HG02798 (cell line): ENCODE data around the gene ARHGEF37.
"Not testable (repeated sequence)": the region's sequence is repeated elsewhere in the genome, so short reads cannot be mapped to it uniquely, and the experiment has no call there.

Source experiments
- ATAC-seq: cut with Tn5 transposase; IDR thresholded peaks from one replicate; pipeline ENCODE4 v1.9.1; 2021; ENCODE audit warnings: mild to moderate bottlenecking; ENCODE audit not compliant: unreplicated experiment, poor library complexity

The ARHGEF37 gene

DNA sequence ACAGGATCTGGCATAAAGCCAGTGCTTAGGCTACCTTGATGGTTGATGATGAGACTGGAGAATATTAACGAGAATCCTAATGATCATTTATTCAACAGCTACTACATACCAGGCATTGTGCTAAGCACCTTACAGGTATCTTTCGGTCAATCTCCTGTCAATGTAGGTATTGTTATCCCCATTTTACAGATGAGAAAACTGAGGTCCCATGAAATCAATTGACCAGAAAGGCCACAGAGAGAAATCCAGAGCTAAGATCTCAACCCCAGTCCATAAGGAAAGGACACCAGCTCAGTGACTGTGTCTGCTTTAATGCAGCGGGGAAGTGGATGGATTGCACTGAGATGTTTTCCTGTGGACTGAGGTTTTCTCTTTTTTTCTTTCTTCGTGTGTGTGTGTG is 63.3 kb downstream of the ARHGEF37 start:
- no peak for ATAC-seq

DNA sequence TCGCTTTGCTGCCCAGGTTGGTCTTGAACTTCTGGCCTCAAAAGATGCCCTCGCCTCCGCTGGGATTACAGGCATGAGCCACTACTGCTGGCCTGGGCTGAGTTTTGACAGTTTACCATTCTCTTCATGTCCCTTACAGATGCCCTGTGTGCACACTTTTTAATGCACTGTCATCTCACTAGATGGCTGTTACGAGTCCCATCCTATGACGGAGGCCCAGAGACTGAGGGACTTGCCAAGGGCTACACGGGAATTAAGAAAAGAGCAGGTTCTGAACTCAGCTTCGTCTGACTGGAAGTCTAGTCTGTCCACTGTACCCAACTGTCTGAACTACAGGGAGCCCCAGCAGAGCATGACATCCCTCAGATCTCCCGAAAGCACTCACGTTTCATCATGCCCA is 63.9 kb downstream of the ARHGEF37 start:
- ATAC-seq, result no peak

GRCh38 chr5:149645725-149646124 is 64.4 kb downstream of the ARHGEF37 start:
- ATAC-seq, result no peak

GRCh38 chr5:149646564-149646963 is 65.3 kb downstream of the ARHGEF37 start:
- no peak for ATAC-seq

GRCh38 chr5:149647334-149647733 is 66.0 kb downstream of the ARHGEF37 start:
- ATAC-seq, result no peak

DNA sequence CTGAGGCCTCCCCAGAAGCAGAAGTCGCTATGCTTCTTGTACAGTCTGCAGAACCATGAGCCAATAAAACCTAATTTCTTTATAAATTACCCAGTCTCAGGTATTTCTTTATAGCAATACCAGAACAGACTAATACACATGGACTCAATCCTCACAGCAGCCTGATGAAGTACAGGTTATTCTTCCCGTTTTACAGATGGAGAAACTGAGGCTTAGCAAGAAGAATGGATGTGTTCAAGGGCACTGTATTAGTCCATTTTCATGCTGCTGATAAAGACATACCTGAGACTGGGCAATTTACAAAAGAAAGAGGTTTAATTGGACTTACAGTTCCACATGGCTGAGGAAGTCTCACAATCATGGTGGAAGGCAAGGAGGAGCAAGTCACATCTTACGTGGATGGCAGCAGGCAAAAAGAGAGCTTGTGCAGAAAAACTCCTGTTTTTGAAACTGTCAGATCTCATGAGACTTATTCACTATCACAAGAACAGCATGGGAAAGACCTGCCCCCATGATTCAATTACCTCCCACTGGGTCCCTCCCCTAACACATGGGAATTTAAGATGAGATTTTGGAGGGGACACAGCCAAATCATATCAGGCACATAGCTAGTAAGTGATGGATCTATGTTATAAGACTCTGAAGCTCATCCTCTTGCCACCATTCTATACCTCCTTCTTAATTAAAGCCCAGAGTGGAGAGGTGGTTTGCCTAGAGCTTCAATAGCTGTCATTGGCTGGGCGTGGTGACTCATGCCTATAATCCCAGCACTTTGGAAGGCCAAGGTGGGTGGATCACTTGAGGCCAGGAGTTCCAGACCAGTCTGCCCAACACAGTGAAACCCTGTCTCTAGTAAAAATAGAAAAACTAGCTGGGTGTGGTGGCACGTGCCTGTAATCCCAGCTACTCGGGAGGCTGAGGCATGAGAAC is 67.4 kb downstream of the ARHGEF37 start:
- ATAC-seq, result not testable (repeated sequence)

- not testable (repeated sequence) for ATAC-seq
Measured at GRCh38 chr5:149649730-149650129, 68.4 kb downstream of the ARHGEF37 start.

DNA sequence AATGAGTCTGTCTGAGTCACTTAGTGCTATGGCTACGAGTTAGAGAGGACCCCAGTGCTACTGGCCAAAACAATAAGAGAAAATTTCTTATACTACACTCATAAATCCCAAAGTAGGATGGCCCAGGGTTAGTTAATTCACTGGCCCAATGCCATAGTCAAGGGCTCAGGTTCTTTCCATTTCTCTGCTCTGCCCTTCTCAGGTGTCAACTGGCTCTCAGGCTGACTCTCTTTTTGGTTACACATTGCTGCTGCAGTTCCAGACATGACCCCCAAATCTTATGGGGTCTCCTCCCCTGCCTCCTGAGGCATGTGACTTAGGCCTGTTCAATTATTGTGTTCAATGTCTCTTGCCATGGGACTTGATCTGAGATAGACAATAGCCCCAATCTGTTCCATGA is 70.4 kb downstream of the ARHGEF37 start:
- ATAC-seq, result no peak

GRCh38 chr5:149652697-149653096 is 71.4 kb downstream of the ARHGEF37 start:
- no peak for ATAC-seq

- ATAC-seq, result no peak
Measured at GRCh38 chr5:149654231-149654630, 72.9 kb downstream of the ARHGEF37 start.

- ATAC-seq, result no peak
Measured at GRCh38 chr5:149654883-149655505, 73.7 kb downstream of the ARHGEF37 start.

GRCh38 chr5:149656576-149657182 is 75.4 kb downstream of the ARHGEF37 start:
- ATAC-seq, result no peak

DNA sequence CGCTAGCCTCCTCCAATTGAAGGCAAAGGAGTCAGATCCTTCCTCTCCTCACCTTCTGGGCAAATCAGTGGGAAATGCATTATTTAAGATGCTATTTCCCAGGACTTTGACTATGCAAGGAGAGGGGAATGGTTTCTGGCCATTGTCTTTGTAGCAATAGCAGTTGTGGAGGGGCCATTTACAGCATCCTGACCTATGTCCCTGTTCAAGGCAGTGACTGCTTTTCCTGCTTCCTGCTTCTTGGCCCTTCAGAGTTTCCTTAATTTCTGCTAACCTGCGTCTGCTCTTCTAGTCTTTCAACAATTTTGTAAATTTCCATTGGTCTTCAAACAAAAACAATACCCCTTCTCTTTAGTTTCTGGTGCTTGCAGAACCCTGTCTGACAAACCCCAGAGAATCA is 76.0 kb downstream of the ARHGEF37 start:
- no peak for ATAC-seq

DNA sequence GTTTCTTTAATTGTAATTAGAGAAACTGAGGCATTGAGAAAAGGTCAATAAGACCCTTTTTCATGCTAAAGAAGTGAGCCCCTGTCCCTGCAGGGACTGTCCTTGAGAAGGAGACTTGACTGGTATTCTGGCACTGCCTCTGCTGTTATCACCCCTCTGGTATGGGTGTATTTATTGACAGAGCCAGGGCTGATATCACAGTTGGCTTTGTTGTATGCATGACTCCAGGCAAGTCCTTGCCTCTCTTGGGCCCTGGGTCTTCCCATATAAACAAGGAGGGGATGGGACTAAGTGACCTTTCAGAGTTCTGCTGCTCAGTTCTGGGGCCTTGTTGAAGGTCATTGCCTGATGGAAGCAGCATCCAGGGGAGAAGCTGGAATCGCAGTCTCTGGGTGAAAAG is 77.0 kb downstream of the ARHGEF37 start:
- no peak for ATAC-seq

DNA sequence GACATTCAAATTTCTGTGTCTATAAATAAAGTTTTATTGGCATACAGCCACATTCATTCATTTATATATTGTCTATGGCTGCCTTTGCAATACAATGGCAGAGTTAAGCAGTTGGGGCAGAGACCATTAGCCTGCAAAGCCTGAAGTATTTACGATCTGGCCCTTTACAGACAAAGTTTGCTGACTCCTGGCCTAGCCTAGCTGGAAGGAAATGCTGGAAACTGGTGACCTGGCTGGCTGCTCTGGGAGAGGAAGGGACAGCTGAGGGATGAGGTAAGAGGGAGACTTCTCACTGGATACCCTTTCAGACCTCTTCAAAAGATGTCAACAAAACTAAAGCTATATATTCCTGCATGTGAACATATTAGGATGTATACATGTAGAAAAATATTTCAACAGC is 82.8 kb downstream of the ARHGEF37 start:
- ATAC-seq, result no peak

DNA sequence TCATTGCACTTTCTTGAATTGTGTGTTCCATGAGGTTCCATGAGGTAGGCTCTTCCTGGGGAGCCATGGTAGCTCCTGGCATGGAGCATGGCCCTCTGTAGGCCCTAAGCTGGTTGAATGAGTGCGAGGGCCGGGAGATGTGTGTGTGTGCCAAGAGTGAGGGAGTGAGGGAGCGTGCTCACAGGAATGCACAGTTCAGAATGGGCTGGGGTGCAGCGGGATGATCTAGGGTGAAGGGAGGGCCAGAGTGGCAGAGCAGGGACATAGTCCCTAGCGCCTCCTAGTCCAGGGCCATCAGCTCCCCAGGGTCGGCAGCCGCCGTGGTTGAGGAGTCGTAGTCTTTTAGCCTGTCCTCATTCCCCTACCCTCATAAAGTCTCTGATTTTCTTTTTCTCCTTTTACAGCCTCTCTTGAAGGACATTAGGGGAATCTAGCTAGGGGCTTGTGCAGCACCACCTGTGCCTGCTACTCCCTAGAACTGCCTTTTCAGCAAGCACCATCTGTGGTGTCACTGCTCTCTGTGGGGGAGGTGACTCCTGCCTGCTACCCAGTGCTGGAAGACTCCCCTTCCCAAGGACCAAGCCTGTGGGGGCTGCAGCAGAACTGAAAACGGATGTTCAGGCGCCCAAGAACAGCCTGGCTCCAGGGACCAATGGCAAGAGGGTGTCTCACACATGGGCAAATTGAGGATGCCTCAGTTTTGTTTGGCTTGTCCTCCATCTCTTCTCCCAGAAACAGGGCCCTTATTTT is 83.5 kb downstream of the ARHGEF37 start:
- no peak for ATAC-seq

DNA sequence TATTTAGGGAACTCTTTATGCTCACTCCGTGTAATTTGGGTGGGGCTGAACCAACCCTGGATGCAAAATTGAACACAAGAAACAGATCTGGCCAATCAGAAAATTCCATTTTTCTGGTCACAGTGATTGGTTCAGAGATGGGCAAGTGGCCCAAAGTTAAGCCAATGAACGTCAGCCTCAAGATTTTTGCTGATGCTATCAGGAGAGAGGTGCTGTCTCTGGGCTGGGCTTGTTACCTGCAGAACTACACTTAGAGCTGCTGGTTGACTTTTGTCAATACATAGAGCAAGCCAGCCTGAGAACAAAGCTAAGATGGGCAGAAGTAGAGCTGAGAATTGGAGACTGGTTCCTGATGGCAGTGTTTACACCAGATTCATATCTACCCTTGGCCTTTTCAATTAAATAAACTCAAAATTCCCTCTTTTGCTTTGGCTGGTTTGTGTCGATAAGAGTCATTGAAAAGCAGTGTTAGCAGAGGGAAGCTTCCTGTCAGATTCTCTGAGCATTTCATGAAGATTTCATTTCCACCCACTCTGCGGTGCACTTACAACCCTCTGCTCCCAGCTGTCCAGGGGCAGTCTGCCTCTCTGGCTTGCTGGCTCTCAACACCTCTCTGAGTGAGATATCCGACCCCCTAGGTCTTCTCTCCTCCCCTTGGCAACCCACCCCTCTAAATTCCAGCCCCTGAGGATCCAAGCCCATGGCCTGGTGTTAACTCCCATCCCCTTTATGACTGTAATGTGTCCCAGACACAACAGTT is 84.3 kb downstream of the ARHGEF37 start:
- ATAC-seq, result no peak

GRCh38 chr5:149666212-149666852 is 85.0 kb downstream of the ARHGEF37 start:
- ATAC-seq, result no peak

DNA sequence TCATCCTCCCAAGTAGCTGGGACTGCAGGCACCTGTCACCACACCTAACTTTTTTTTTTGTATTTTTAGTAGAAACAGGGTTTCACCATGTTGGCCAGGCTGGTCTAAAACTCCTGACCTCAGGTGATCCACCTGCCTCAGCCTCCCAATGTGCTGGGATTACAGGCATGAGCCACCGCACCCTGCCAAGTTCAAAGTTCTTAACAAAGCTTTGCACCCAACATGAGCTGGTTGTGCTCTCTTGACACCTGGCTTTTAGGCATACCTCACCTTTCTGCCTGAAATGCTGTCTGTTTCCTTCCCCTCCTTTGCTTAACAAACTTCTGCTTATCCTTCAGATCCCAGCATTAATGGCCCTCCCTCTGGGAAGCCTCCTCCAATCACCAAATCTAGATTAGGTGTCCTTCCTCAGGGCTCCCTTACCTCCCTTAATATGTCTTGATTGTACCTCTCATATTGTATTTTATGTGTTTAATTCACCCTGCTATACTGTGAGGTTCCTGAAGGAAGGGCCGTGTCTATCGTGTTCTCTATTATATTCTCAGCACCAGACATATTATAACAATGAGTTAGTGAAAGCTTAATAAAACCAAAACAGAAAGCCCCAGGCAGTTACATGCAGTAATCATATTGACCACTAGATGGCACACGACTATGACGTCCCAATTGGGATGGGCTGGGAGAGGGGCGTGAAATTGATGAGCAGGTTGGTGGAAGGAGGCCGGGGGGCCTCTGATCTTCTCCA is 86.0 kb downstream of the ARHGEF37 start:
- peak; percentile 52 for ATAC-seq
